HUES64 (cell line): ENCODE measurements around the gene CRY2.
A peak's percentile ranks its signal among the peaks of the same experiment; 100 is the strongest.

Source experiments
- H3K27ac ChIP-seq: 2 replicates; pipeline ENCODE4 v1.7.0; 2013; ENCODE audit warnings: low read depth, low read length, inconsistent platforms
- H3K27me3 ChIP-seq: 2 replicates; pipeline ENCODE4 v1.6.1; 2013; ENCODE audit warnings: mild to moderate bottlenecking, low read length; ENCODE audit not compliant: insufficient read depth
- H3K36me3 ChIP-seq: 2 replicates; pipeline ENCODE4 v1.6.1; 2013; ENCODE audit warnings: mild to moderate bottlenecking, low read length; ENCODE audit not compliant: insufficient read depth
- H3K4me1 ChIP-seq: 2 replicates; pipeline ENCODE4 v1.6.1; 2013; ENCODE audit warnings: mild to moderate bottlenecking, low read length, moderate library complexity; ENCODE audit not compliant: insufficient read depth
- H3K4me3 ChIP-seq: 2 replicates; pipeline ENCODE4 v1.5.1; 2013; ENCODE audit warnings: mild to moderate bottlenecking, low read length, moderate library complexity
- H3K9ac ChIP-seq: 2 replicates; pipeline ENCODE4 v1.6.1; 2013; ENCODE audit warnings: mild to moderate bottlenecking, low read depth, low read length
- H3K9me3 ChIP-seq: 2 replicates; pipeline ENCODE4 v1.6.1; 2013; ENCODE audit warnings: low read depth, low read length; ENCODE audit not compliant: insufficient read depth
- WGBS: fragments of 150-250, 120-280 bp; methylation state at CpG from one replicate; pipeline ENCODE4 v1.1.7; 2013; ENCODE audit warnings: missing lambda C conversion rate; 5-methylcytosine and 5-hydroxymethylcytosine counted together

Gene CRY2

GRCh38 chr11:45915446-45915845 lies 68.2 kb downstream of the CRY2 start:
- H3K9me3 ChIP-seq: no peaks in the 10 kb centered on the region
- peaks cover 32% of the 10 kb centered on the region for H3K36me3 ChIP-seq
- H3K27me3 ChIP-seq: peaks cover 1% of the 10 kb centered on the region; the same call in 1 of the 2 replicates
- no peak overlapping the region for H3K4me3 ChIP-seq
- H3K27ac ChIP-seq: no peak overlapping the region
- H3K4me1 ChIP-seq: 0 out of 2 replicates have a peak, but pooled peaks cover 2% of the 10 kb centered on the region
- 87% methylated on average over 13 of the region's 13 CpGs for WGBS
- H3K9ac ChIP-seq: no peak overlapping the region

- H3K4me1 ChIP-seq: peaks cover 10% of the 10 kb centered on the region; the same call in 1 of the 2 replicates
Observed at GRCh38 chr11:45917286-45917622, 70.0 kb downstream of the CRY2 start.

GRCh38 chr11:45917623-45918330 lies 70.5 kb downstream of the CRY2 start, which contains the start of gene PEX16:
Gene PEX16, minus strand, starts transcription at chr11:45917877. Its CDS starts 66 bp downstream, at chr11:45917811.
- WGBS: under 1% methylated on average over 45 of the region's 45 CpGs
- Histone ChIP-seq H3K9ac (peak within 1 kb of the TSS; percentile 76), H3K4me3 (peak within 1 kb of the TSS; percentile 99), H3K9me3 (no peaks in the 10 kb centered on the region), H3K4me1 (peaks cover 10% of the 10 kb centered on the region; the same call in 1 of the 2 replicates), H3K36me3 (peaks cover 28% of the 10 kb centered on the region), H3K27ac (peak within 1 kb of the TSS; percentile 96), H3K27me3 (peaks cover 14% of the 10 kb centered on the region)

More at GRCh38 chr11:45917286-45917622, 70.0 kb downstream of the CRY2 start:
- Histone ChIP-seq H3K27me3 (peaks cover 12% of the 10 kb centered on the region), H3K27ac (peak overlapping the region; percentile 96), H3K4me3 (peak overlapping the region; percentile 99), H3K36me3 (peaks cover 29% of the 10 kb centered on the region), H3K9me3 (no peaks in the 10 kb centered on the region), H3K9ac (peak overlapping the region; percentile 76)
- 12% methylated on average over 12 of the region's 16 CpGs for WGBS

GRCh38 chr11:45918331-45918941 lies 71.2 kb downstream of the CRY2 start:
- Histone ChIP-seq H3K4me3 (peak overlapping the region; percentile 99), H3K36me3 (peaks cover 22% of the 10 kb centered on the region), H3K9ac (peak overlapping the region; percentile 76), H3K9me3 (no peaks in the 10 kb centered on the region), H3K27me3 (peaks cover 21% of the 10 kb centered on the region), H3K27ac (peak overlapping the region; percentile 96), H3K4me1 (peaks cover 10% of the 10 kb centered on the region; the same call in 1 of the 2 replicates)
- under 1% methylated on average over 36 of the region's 38 CpGs for WGBS

GRCh38 chr11:45918962-45919675 lies 71.8 kb downstream of the CRY2 start:
- H3K4me3 ChIP-seq: peak overlapping the region; percentile 99
- no peak overlapping the region for H3K9ac ChIP-seq
- peaks cover 15% of the 10 kb centered on the region for H3K36me3 ChIP-seq
- no peaks in the 10 kb centered on the region for H3K9me3 ChIP-seq
- peaks cover 22% of the 10 kb centered on the region for H3K27me3 ChIP-seq
- peaks cover 10% of the 10 kb centered on the region; the same call in 1 of the 2 replicates for H3K4me1 ChIP-seq
- no peak overlapping the region for H3K27ac ChIP-seq
- 82% methylated on average over 7 of the region's 7 CpGs for WGBS

- peak overlapping the region; percentile 65; the same call in 1 of the 2 replicates for H3K27ac ChIP-seq
- peaks cover 10% of the 10 kb centered on the region; the same call in 1 of the 2 replicates for H3K4me1 ChIP-seq
- H3K9me3 ChIP-seq: no peaks in the 10 kb centered on the region
- H3K27me3 ChIP-seq: peaks cover 22% of the 10 kb centered on the region
- H3K9ac ChIP-seq: no peak overlapping the region
- peaks cover 13% of the 10 kb centered on the region for H3K36me3 ChIP-seq
- 70% methylated on average over 13 of the region's 13 CpGs for WGBS
- H3K4me3 ChIP-seq: no peak overlapping the region
Observed at GRCh38 chr11:45919806-45920530, 72.7 kb downstream of the CRY2 start.

- Histone ChIP-seq H3K27ac (peak overlapping the region; percentile 80; the same call in 1 of the 2 replicates), H3K27me3 (peaks cover 22% of the 10 kb centered on the region), H3K9me3 (no peaks in the 10 kb centered on the region), H3K36me3 (peaks cover 10% of the 10 kb centered on the region; the same call in 1 of the 2 replicates), H3K4me3 (peak overlapping the region; percentile 66), H3K9ac (no peak overlapping the region), H3K4me1 (peaks cover 10% of the 10 kb centered on the region; the same call in 1 of the 2 replicates)
- 86% methylated on average over 6 of the region's 6 CpGs for WGBS
Observed at GRCh38 chr11:45920531-45921477, 73.5 kb downstream of the CRY2 start.

- Histone ChIP-seq H3K27me3 (peaks cover 22% of the 10 kb centered on the region), H3K36me3 (peaks cover 19% of the 10 kb centered on the region; the same call in 1 of the 2 replicates), H3K9me3 (no peaks in the 10 kb centered on the region), H3K4me1 (peaks cover 10% of the 10 kb centered on the region; the same call in 1 of the 2 replicates), H3K9ac (peak overlapping the region; percentile 71; the same call in 1 of the 2 replicates), H3K27ac (peak overlapping the region; percentile 80; the same call in 1 of the 2 replicates), H3K4me3 (peak overlapping the region; percentile 66)
- WGBS: 2% methylated on average over 54 of the region's 54 CpGs
Observed at GRCh38 chr11:45921561-45922424, 74.5 kb downstream of the CRY2 start.

GRCh38 chr11:45922425-45923082 lies 75.3 kb downstream of the CRY2 start, which contains the start of gene LARGE2:
Gene LARGE2, plus strand, starts transcription at chr11:45922656. Its CDS starts 227 bp downstream, at chr11:45922883.
- peak within 1 kb of the TSS; percentile 80; the same call in 1 of the 2 replicates for H3K27ac ChIP-seq
- WGBS: under 1% methylated on average over 73 of the region's 73 CpGs
- H3K36me3 ChIP-seq: peaks cover 26% of the 10 kb centered on the region; the same call in 1 of the 2 replicates
- H3K9me3 ChIP-seq: no peaks in the 10 kb centered on the region
- H3K27me3 ChIP-seq: peaks cover 22% of the 10 kb centered on the region
- H3K4me3 ChIP-seq: peak within 1 kb of the TSS; percentile 66
- H3K9ac ChIP-seq: peak within 1 kb of the TSS; percentile 71
- peaks cover 10% of the 10 kb centered on the region; the same call in 1 of the 2 replicates for H3K4me1 ChIP-seq
